ENCODE data around the gene FEV. TPM values are rescaled to one million over a fixed set of nuclear protein-coding genes. Genes with fewer than 3 reads are reported as not detected.

The FEV gene
- total and polyA plus RNA-seq, 2 experiments from 2014 or later = not detected

DNA sequence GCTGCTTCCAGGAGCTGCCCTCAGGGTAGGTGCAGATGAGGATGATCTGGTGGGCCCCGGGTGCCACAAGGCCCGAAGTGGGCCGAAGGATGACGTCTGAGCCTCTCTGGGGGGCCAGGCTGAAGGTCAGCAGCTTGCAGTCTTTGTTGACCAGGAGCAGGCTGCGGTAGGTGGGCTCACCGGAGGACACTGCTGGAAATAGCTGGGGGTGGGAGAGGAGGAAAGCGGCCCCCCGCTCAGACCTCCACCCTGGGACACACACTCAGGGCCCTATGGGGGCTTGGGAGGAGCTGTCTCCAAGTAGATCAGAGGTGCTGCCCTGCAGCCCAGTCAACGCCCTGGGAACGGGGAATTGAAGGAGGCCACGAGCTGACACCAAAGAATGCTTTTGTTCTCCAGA, 39.1 kb upstream of the FEV start:
- H3K27ac ChIP-seq = no peak overlapping the region
- peaks cover 43% of the 10 kb centered on the region for H3K27me3 ChIP-seq
- no peaks in the 10 kb centered on the region for H3K4me1 ChIP-seq (ENCODE audit: low read depth)
- no peak for TF ChIP-seq CTCF (IDR thresholded peaks at IDR 0.05; ENCODE audit: low read depth, low read length)
- no peaks in the 10 kb centered on the region for H3K36me3 ChIP-seq
- no peak overlapping the region for H3K4me3 ChIP-seq
- no peaks in the 10 kb centered on the region for H3K9me3 ChIP-seq (ENCODE audit: low read depth)
- no peak for DNase-seq (ENCODE audit: low read depth in 1 of 2, low spot score in 1 of 2)

GRCh38 chr2:219023045-219023605, 38.1 kb upstream of the FEV start:
- no peak for TF ChIP-seq CTCF (IDR thresholded peaks at IDR 0.05; ENCODE audit: low read depth, low read length)
- Histone ChIP-seq H3K27ac (no peak overlapping the region), H3K36me3 (no peaks in the 10 kb centered on the region), H3K27me3 (peaks cover 40% of the 10 kb centered on the region), H3K4me3 (no peak overlapping the region), H3K4me1 (ENCODE audit: low read depth) (no peaks in the 10 kb centered on the region), H3K9me3 (ENCODE audit: low read depth) (no peaks in the 10 kb centered on the region)
- DNase-seq (ENCODE audit: low read depth in 1 of 2, low spot score in 1 of 2) = no peak

- no peak overlapping the region for H3K27ac ChIP-seq
- TF ChIP-seq CTCF (IDR thresholded peaks at IDR 0.05; ENCODE audit: low read depth, low read length) = no peak
- peaks cover 36% of the 10 kb centered on the region for H3K27me3 ChIP-seq
- DNase-seq (ENCODE audit: low read depth in 1 of 2, low spot score in 1 of 2) = no peak
- H3K9me3 ChIP-seq (ENCODE audit: low read depth) = no peaks in the 10 kb centered on the region
- no peak overlapping the region for H3K4me3 ChIP-seq
- no peaks in the 10 kb centered on the region for H3K36me3 ChIP-seq
- no peaks in the 10 kb centered on the region for H3K4me1 ChIP-seq (ENCODE audit: low read depth)
Measured at GRCh38 chr2:219022616-219023015, 37.6 kb upstream of the FEV start.

GRCh38 chr2:219022041-219022440, 37.1 kb upstream of the FEV start:
- Histone ChIP-seq H3K4me1 (ENCODE audit: low read depth) (no peaks in the 10 kb centered on the region), H3K9me3 (ENCODE audit: low read depth) (no peaks in the 10 kb centered on the region), H3K27ac (no peak overlapping the region), H3K27me3 (peaks cover 33% of the 10 kb centered on the region), H3K4me3 (no peak overlapping the region), H3K36me3 (no peaks in the 10 kb centered on the region)
- no peak for DNase-seq (ENCODE audit: low read depth in 1 of 2, low spot score in 1 of 2)
- TF ChIP-seq CTCF (IDR thresholded peaks at IDR 0.05; ENCODE audit: low read depth, low read length) = no peak

DNA sequence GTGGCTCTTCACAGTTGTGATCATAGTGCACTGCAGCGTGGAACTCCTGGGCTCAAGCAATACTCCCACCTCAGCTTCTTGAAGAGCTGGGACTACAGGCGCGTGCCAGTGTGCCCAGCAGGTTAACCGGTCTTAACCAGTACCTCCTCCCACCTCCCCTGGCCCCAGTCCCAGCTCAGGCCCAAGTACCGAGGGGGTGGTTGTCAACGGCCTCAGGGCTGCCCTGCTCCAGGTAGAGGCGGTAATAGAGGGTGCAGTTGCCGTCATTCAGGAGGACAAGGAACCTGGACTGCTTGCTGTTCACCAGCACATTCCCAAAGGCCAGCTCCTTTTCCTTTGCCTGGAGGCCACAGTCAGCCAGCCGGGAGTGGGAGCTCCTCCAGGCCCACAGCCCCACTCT, 36.6 kb upstream of the FEV start:
- no peaks in the 10 kb centered on the region for H3K4me1 ChIP-seq (ENCODE audit: low read depth)
- no peak for DNase-seq (ENCODE audit: low read depth in 1 of 2, low spot score in 1 of 2)
- no peak overlapping the region for H3K4me3 ChIP-seq
- no peaks in the 10 kb centered on the region for H3K9me3 ChIP-seq (ENCODE audit: low read depth)
- TF ChIP-seq CTCF (IDR thresholded peaks at IDR 0.05; ENCODE audit: low read depth, low read length) = no peak
- peaks cover 33% of the 10 kb centered on the region for H3K27me3 ChIP-seq
- no peak overlapping the region for H3K27ac ChIP-seq
- no peaks in the 10 kb centered on the region for H3K36me3 ChIP-seq

Measured in cardiac muscle cell (in vitro differentiated cells and primary cell).